Fibroblast of villous mesenchyme (primary cell): Measurements from ENCODE around the gene THAP9. TPM values are rescaled to one million over a fixed set of nuclear protein-coding genes. Genes with fewer than 3 reads are reported as not detected.

Source experiments
- DNase-seq: peaks from one replicate; pipeline ENCODE4 v3.0.0-alpha.2; 2010; ENCODE audit warnings: low read depth
- H3K4me3 ChIP-seq: 2 replicates; pipeline ENCODE4 v1.5.1; 2011; ENCODE audit warnings: low read depth, mild to moderate bottlenecking, low read length
- total RNA-seq: library from RNA; depleted of rRNA; stranded (reverse); fragments of >200 nt; gene quantifications from 2 replicates; pipeline ENCODE4 v1.2.3, GENCODE V29; 2012
- TF ChIP-seq, protein P1 (sequence below): IDR thresholded peaks from 2 replicates; pipeline ENCODE4 v1.5.1; 2012; ENCODE audit warnings: low read depth, mild to moderate bottlenecking, low read length; ENCODE audit not compliant: insufficient read depth

THAP9 gene
- total RNA-seq, 1 donor, result 3.9 TPM

DNA sequence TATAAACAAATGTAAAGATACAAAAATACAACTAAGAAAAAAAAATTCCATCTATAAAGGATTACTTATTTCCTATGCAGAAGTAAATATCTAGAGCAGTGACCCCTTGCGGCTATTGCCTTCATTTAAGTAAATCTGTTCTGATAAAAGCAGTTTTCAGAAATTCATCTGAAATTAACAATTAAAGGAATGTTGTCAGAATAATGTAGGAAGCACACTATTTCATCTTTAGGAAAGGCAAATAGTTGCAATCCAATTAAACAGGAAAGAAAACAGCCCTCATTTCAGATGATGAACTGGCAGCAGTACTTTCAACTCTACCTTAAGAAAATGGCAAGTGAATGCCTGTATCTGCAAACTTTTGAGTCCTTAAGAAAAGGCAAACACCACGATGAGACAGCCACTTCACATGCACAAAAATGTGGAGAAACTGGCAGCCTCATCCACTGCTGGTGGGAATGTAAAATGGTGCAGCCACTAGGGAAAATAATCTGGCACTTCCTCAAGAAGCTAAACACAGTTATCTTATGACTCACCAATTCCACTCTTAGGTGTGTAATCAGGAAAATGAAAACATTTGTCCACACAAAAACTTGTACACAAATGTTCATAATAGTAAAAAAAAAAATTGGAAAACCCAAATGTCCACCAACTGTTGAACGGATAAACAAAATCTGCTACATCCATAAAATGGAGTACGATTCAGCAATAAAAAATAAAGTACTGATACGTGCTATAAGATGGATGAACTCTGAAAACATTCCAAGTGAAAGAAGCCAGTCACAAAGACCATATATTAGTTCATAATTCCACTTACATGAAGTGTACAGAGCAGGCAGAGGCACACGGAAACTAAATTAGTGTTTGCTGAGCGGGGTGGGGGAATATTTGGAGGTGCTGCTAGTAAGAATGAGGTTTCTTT lies 2.0 kb upstream of the THAP9 start:
- peak overlapping the region; percentile 97 for H3K4me3 ChIP-seq
- TF ChIP-seq, protein P1, sequence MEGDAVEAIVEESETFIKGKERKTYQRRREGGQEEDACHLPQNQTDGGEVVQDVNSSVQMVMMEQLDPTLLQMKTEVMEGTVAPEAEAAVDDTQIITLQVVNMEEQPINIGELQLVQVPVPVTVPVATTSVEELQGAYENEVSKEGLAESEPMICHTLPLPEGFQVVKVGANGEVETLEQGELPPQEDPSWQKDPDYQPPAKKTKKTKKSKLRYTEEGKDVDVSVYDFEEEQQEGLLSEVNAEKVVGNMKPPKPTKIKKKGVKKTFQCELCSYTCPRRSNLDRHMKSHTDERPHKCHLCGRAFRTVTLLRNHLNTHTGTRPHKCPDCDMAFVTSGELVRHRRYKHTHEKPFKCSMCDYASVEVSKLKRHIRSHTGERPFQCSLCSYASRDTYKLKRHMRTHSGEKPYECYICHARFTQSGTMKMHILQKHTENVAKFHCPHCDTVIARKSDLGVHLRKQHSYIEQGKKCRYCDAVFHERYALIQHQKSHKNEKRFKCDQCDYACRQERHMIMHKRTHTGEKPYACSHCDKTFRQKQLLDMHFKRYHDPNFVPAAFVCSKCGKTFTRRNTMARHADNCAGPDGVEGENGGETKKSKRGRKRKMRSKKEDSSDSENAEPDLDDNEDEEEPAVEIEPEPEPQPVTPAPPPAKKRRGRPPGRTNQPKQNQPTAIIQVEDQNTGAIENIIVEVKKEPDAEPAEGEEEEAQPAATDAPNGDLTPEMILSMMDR, result peak; percentile 48
- peak; percentile 86 for DNase-seq

DNA sequence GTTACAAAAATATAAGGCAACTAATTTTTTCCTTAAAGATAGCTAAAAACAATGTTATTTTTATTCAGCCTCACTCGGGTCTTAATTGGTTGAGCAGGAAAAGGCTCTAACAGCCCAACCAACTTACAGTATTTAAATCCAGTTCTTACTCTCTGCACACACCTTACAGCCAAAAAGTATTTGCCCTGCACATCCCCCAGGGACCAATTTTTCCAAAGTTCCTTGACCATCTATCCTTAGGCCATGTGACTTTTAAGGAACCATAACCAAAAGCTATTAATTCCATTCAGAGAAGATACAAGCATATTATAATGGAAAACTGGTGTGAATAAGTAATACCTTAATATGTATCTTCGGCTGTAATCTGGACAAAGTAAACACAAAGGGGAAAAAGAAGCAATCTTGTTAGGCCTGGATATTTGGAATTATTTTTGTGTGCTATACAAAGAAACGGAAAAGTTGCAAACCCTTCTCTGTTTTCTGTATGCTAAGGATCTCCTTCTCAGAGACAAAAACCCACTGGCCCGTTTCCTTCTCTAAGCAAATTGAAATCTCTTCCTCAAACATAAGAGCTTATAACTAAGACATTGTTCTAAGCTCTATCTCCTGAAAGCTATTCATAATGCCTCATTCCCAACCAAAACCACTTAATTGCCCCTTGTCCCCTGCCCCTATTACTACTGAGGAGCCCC lies 1.0 kb upstream of the THAP9 start:
- peak; percentile 46 for DNase-seq
- TF ChIP-seq, protein P1, result no peak

DNA sequence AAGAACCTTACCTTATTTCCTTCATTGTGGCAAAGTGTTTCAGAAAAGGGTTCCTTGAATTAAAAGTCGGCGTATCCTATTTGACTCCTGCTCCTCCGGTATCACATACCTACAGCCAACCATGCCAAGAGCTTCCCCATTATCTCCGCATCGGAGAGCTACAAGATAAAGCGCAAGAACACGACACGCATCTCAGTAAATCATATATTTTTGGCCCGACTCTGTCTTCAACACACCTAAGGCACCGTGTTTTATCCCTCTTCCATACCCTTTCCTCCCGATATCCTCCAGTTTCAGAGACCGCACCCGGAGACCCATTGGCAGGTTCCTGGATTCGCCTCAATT lies 497 bp upstream of the THAP9 start:
- peak; percentile 65 for DNase-seq
- TF ChIP-seq, protein P1, result no peak

More for the DNA sequence above, 1.0 kb upstream of the THAP9 start:
- peak overlapping the region; percentile 97 for H3K4me3 ChIP-seq

DNA sequence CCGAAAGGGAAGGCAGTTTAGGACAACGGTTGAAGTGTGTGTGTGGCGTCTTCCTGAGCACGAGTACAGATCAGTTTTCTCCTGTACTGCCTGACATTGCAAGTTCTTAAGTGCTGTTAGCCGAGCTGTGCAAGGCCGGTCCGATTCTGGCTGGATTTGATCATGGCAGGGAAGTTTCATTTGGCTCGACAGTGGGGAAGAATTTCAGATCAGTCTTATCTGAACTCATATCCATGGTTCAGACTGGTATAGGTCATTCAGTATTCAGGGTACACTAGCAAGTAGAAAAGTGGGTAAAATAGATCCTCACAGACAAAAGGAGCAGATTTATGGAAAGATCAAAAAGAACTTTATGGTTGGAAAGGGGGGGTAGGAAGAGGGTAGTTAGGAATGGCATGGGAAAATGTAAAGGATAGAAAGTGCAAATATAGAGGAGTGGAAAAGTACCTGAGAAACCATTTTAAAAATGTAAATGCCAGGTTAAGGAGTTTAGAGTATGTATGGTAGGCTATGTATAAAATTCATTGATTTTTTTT lies 716 bp downstream of the THAP9 start:
- H3K4me3 ChIP-seq, result peak overlapping the region; percentile 97
- no peak for DNase-seq
- TF ChIP-seq, protein P1, result no peak

More for the DNA sequence above, 497 bp upstream of the THAP9 start:
- H3K4me3 ChIP-seq, result peak overlapping the region; percentile 97

DNA sequence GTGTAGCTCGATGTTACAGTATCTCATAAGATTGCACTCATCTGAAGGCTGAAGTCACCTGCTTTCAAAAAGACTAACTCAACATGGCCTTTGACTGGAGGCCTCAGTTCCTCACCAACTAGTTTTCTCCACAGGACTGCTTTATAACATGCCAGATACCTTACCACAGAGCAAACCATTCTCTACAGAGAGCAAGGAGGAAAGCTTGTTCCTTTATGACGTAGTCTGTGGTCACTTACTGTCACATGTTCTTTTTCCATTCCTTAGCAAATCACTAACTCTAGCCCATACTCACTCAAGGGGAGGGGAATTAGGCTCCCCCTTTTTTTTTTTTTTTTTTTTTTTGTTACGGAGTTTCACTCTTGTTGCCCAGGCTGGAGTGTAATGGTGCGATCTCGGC lies 3.2 kb downstream of the THAP9 start:
- H3K4me3 ChIP-seq, result no peak overlapping the region
- TF ChIP-seq, protein P1, result no peak
- DNase-seq, result no peak

DNA sequence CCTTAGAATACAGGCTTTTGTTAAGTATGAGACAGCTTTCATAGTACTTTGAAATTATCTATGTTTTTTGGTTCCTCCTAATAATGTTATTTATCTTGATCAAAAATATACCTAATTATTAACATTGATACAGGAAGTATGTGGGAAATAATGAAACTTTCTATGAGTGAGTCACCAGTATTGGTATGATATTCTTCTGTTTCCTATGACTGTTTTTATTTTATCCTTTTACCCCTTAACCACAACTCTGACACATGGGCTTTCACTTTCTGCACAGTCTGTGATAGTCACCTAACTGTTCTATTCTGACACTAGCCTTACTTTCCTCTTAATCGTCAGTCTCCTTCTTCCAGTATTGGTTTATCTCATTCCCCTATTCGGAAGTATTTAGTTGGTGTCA lies 4.7 kb downstream of the THAP9 start:
- no peak for DNase-seq
- TF ChIP-seq, protein P1, result no peak
- H3K4me3 ChIP-seq, result no peak overlapping the region
